DMS53 treated with DMSO at 0.1 percent for 48 hours (cell line): Measurements from ENCODE around the gene CNP.
"Not testable (repeated sequence)": the region's sequence is repeated elsewhere in the genome, so short reads cannot be mapped to it uniquely, and the experiment has no call there.

Source experiments
- DNase-seq: peaks from one replicate; lab custom pipeline; 2025; ENCODE audit not compliant: unreplicated experiment; lab: John Stamatoyannopoulos, UW

Gene CNP

DNA sequence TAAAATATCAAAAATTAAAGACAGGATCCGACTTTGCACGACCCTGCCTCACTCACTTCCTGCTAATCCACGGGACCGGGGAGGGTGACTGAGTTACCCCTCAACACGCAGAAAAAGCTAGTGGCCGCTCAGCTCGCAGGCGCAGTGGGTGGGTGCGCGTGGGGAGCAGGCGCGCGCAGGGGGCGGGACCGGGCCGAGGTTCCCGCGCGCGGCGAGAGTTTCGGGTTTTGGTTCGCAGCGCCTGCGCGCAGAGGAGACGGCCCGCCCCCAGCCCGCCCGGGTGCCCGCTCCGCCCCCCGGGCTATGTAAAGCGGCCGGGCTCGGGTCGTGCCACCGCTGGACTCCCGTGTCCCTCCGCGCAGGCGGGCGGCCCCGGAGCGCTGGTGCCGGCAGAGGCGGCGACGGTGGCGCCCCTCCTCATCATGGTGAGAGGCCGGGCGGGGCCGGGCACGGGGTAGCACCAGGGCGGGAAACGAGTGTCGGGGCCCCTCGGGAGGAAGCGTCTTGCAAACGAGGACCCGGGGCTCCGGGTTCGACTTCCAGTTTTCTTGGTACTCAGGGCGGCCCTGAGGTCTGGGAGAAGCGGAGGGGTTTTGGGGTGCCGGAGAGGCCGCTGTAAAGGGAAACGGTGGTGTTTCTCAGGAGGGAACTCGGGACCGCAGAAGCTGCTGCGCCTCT is at the start of gene CNP:
CNP (plus strand) TSS at position 333 of the 678 bp plus-strand sequence; CDS start at position 423, 90 bp downstream.
- DNase-seq, result peak; percentile 60

DNA sequence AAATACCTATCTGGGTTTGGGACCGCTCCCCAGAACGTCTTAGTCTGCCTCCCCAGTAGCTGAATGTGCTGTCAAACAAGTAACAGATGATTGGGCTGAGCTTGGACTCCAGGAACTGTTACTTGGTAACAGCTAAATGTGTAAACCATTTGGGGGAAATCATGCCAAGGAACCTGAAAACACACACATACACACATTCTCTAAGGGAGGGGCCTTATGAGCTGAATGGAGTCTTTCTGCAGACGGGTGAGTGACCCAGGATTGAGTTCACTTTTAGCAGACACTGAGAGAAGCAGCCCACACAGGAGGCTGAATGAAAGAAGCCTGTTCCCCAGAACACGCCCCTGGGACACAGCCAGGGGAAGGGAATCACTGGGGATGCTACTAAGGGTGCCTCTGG is 49.4 kb upstream of the CNP start:
- no peak for DNase-seq

DNA sequence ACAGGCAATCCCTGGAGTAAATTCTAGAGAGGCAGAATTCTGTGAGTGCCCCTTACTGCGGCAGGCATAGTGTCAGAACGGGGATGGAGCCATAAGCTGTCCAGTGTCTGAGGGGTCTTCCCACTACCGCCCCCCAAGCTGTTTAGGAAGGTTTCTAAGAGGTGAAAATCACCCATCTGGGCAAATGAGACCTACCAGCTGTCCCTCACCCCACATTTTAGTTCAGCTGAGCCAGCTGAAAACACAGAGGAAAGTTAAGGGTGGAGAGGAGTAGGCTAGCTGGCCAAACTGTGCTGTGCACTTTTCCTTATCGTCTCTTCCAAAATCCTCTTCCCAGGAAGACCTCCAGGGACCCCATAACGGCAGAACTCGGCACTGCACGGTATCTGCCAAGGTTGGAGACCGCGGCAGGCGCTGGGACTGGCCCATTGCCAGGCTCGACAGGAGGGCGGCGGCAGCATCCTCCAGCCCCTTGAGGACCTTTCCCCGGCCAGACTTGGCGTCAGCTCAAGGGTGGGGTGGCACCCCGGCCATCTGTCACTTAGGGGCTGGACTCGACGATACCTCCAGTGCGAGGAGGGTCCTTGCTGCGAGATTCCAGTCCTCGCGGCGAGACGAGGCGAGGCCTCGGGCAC is 48.8 kb upstream of the CNP start:
- no peak for DNase-seq

GRCh38 chr17:41918314-41919164 is 48.1 kb upstream of the CNP start, which contains the start of gene ACLY:
ACLY (minus strand) TSS chr17:41918951; CDS start chr17:41913873, 5,078 bp downstream.
- DNase-seq, result peak; percentile 90

GRCh38 chr17:41919165-41919817 is 47.3 kb upstream of the CNP start:
- peak; percentile 61 for DNase-seq

- DNase-seq, result no peak
These were observed 46.6 kb upstream of the CNP start for GRCh38 chr17:41919840-41920579.

- no peak for DNase-seq
These were observed 46.0 kb upstream of the CNP start for GRCh38 chr17:41920580-41920955.

- DNase-seq, result no peak
These were observed 40.5 kb upstream of the CNP start for GRCh38 chr17:41925991-41926590.

DNA sequence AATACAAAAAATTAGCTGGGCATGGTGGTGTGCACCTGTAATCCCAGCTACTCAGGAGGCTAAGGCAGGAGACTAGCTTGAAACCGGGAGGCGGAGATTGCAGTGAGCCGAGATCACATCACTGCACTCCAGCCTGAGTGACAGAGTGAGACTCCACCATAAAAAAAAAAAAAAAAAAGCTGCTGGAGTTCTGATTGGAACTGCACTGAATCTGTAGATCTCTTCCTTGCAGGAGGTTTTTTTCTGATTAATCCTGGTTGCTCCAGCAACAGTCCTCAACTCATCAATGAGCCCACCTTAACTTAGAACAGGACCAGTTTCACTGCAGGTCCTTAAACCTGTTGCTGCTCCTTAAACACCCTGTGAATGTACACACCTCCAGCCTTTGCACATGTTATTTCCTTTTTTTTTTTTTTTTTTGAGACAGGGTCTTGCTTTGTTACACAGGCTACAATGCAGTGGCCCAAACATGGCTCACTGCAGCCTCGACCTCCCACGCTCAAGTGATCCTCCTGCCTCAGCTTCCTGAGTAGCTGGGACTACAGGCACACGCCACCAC is 37.8 kb upstream of the CNP start:
- DNase-seq, result no peak

GRCh38 chr17:41930009-41930832 is 36.4 kb upstream of the CNP start, which contains the start of gene ODAD4:
ODAD4 (plus strand) TSS chr17:41930617; CDS start chr17:41930724, 107 bp downstream.
- DNase-seq, result peak; percentile 94

DNA sequence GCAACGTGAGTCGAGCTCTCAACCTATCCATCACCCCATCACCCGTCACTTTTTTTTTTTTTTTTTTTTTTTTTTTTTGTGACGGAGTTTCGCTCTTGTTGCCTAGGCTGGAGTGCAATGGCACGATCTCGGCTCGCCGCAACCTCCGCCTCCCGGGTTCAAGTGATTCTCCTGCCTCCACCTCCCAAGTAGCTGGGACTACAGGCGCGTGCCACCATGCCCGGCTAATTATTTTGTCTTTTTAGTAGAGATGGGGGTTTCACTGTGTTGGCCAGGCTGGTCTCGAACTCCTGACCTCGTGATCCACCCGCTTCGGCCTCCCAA is 35.8 kb upstream of the CNP start:
- not testable (repeated sequence) for DNase-seq

GRCh38 chr17:41931715-41932114 is 34.9 kb upstream of the CNP start:
- not testable (repeated sequence) for DNase-seq

DNA sequence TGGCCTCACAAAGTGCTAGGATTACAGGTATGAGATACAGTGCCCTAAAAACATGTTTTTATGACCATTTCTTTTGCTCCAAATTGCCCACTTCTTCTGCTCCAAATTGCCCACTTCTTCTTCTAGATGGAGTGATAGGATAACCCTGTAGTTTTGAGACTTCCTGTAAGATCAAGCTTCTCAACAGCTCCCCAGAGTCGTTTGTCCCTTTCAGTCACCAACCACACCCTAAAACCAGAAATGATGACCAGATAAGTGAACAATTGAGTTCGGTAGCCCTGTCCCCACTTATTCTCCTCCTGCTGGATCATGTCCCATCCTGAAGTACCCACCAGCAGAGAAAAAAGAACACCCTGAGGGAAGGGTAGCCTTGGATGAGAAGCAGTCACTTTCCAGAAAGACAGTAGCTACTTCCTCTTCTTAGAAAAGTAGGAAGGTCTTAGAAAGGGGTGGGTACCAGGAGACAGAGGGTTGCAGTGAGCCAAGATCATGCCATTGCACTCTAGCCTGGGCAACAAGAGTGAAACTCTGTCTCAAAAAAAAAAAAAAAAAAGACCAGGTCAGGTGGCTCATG is 33.7 kb upstream of the CNP start:
- DNase-seq, result no peak

- no peak for DNase-seq
These were observed 31.0 kb upstream of the CNP start for GRCh38 chr17:41935641-41936040.

- no peak for DNase-seq
These were observed 28.3 kb upstream of the CNP start for GRCh38 chr17:41937970-41938954.

DNA sequence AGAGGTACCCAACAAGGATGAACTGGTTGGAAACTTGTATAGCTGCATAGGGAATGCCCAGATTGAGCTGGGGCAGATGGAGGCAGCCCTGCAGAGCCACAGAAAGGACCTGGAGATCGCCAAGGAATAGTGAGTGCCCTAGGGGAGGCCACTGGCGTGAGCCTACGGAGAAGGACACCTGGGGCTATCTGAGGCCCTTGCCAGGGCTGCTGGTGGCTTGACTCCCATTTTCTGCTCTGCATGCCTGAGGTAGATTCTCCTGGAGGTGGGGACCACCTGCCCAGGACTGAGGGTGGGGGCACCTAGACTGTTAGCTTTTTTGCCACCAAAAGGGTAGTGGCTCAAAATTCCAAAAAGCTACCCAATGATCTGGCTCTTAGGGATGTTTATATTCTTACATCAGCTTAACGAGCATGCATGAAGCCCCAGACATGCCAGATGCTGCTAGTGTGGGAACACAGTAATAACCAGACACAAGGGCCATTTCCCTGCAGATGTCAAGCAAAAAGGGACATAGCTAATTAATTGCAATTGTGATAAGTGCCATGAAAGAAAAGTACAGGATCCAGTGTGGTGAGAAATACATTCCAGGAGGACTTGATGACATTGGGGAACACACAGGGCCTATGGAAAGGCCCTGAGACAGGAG is 27.4 kb upstream of the CNP start:
- DNase-seq, result no peak

DNA sequence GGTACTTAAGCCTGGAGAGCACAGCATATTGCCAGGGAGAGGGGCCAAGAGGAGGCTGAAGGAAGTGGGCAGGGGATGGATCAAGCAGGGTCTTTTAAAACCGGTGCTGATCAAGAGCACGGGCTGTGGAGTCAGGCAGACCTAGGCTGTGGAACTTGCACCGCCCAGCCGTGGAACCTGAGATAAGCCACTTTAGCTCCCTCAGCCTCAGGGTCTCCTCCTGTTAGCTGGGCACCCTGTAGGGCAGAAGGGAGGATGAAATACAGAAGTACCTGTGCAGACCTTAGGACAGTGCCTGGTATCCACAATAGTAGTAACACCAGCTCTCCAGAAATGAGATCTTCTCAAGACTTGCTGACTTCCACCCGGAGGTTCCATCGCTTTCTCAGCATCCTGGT is 26.9 kb upstream of the CNP start:
- no peak for DNase-seq
